Measurements from ENCODE around the gene ISYNA1. TPM values are rescaled to one million over a fixed set of nuclear protein-coding genes. Genes with fewer than 3 reads are reported as not detected.

Gene ISYNA1
- total and polyA plus RNA-seq, 2 of the 4 experiments (the other 2 are of a cell fraction) = 3.4 to 24.7 TPM

GRCh38 chr19:18468517-18468916 is 30.6 kb upstream of the ISYNA1 start:
- Histone ChIP-seq H3K4ac (ENCODE audit: low read depth, low read length) (no peak overlapping the region), H3K9ac (ENCODE audit: low read depth, low read length) (no peak overlapping the region), H3K27ac (ENCODE audit: insufficient read depth, low read length) (no peak overlapping the region), H3K56ac (ENCODE audit: extremely low read depth, insufficient read depth, low read length) (no peak overlapping the region), H4K5ac (ENCODE audit: low read depth, low read length) (no peak overlapping the region), H2BK20ac (ENCODE audit: low read depth, low read length) (no peak overlapping the region), H2BK15ac (ENCODE audit: low read depth, low read length) (no peak overlapping the region), H3K36me3 (ENCODE audit: control insufficient read depth, insufficient read depth, low read length) (peaks cover 15% of the 10 kb centered on the region), H3K9me3 (ENCODE audit: control insufficient read depth, insufficient read depth, low read length) (no peaks in the 10 kb centered on the region), H3K9me1 (ENCODE audit: insufficient read depth, low read length) (peaks cover 28% of the 10 kb centered on the region), H3K27me3 (ENCODE audit: control insufficient read depth, insufficient read depth, low read length) (no peaks in the 10 kb centered on the region), H3K14ac (replicated peaks; ENCODE audit: low read depth, low read length) (no peak overlapping the region), H2AK9ac (replicated peaks; ENCODE audit: low read depth, low read length, poor library complexity) (no peak overlapping the region), H4K91ac (ENCODE audit: insufficient read depth, low read depth, low read length) (no peak overlapping the region), H2AFZ (replicated peaks; ENCODE audit: low read length, poor library complexity) (no peak overlapping the region), H3K79me1 (ENCODE audit: low read depth in 1 of 2, low read length in 2 of 2) (peaks cover 27 to 93% of the 10 kb centered on the region in 2 experiments), H3K4me2 (ENCODE audit: low read depth, low read length) (no peak overlapping the region), H2BK120ac (ENCODE audit: low read depth, low read length) (no peak overlapping the region), H4K20me1 (ENCODE audit: insufficient read depth, low read length) (peaks cover 86% of the 10 kb centered on the region), H3K4me3 (ENCODE audit: insufficient read depth, low read depth, low read length) (no peak overlapping the region), H4K8ac (ENCODE audit: low read depth in 2 of 2, low read length in 2 of 2) (no peak overlapping the region; a peak in 1 of 4 replicates), H2BK5ac (ENCODE audit: low read depth, low read length, poor library complexity, severe bottlenecking) (peak overlapping the region; percentile 82), H3K23ac (ENCODE audit: low read depth, low read length) (no peak overlapping the region; the same call in 1 of the 2 replicates), H2AK5ac (ENCODE audit: low read depth, low read length) (peak overlapping the region; percentile 6; the same call in 1 of the 2 replicates), H3K4me1 (ENCODE audit: control insufficient read depth, insufficient read depth, low read length) (peaks cover 29% of the 10 kb centered on the region), H3K18ac (ENCODE audit: low read depth, low read length) (no peak overlapping the region)
- ChIA-PET POLR2A (ENCODE audit: unreplicated experiment) (no interaction called here), CTCF (interaction anchor here (1.0 kb wide), 1 partner anchor 11 kb away, joined by 4 read pairs; no protein-coding TSS in a partner anchor)
- TF ChIP-seq BHLHE40 (IDR thresholded peaks at IDR 0.05; ENCODE audit: low read depth, low read length) (peak; percentile 82), CEBPB (IDR thresholded peaks at IDR 0.05; ENCODE audit: low read depth, low read length) (no peak)
- in situ Hi-C loops (cut with MboI; ENCODE audit: low sequenced_read_pairs) = no loop called here
- BruUV-seq (replicated peaks) = no TSS peak
- WGBS, 2 experiments (ENCODE audit: extremely low coverage in 2 of 2, insufficient read length in 1 of 2) = no CpG with 5 or more reads among the region's 3 CpGs
- intact Hi-C loops (cut with micrococcal nuclease) = loop anchor here (5.0 kb wide), 1 partner anchor 104 kb away; the partner anchor contains the start of gene UBA52
- dilution Hi-C loops (cut with HindIII; ENCODE audit: low sequenced_read_pairs, unreplicated experiment) = no loop called here
- DNase-seq (no peak), ATAC-seq (ENCODE audit: low read depth) (no peak)
